GM12878 (cell line): ENCODE measurements around the gene PDE6D. TPM values are rescaled to one million over a fixed set of nuclear protein-coding genes. Genes with fewer than 3 reads are reported as not detected.

ENCODE experiments used
- ATAC-seq: fragments of 200-7000 bp; cut with Tn5 transposase; 3 replicates; pipeline ENCODE4 v1.9.1; 2020; ENCODE audit warnings: mild to moderate bottlenecking, moderate library complexity
- BruUV-seq: library from RNA; stranded (reverse); fragments of 400-500 nt; replicated peaks from 2 replicates; lab custom pipeline; 2021; lab: Mats Ljungman, UMichigan
- CTCF ChIA-PET: fragments of 300-600 bp; sonication (Branson Sonifier 250); formaldehyde crosslinking; extraction: SDS; loops from one replicate; lab custom pipeline; 2021; ENCODE audit warnings: inconsistent platforms; lab: Yijun Ruan, JAX
- POLR2A ChIA-PET: fragments of 350-600 bp; formaldehyde crosslinking; extraction: SDS; loops from one replicate; lab custom pipeline; 2021; ENCODE audit warnings: inconsistent platforms; lab: Charles Lee
- RAD21 ChIA-PET: fragments of 300-600 bp; sonication (Branson Sonifier 250); formaldehyde crosslinking; loops from one replicate; lab custom pipeline; 2023; ENCODE audit warnings: antibody characterized with exemption; ENCODE audit not compliant: unreplicated experiment; lab: Charles Lee
- SMC1A ChIA-PET: fragments of 300-600 bp; sonication (Branson Sonifier 250); formaldehyde crosslinking; loops from one replicate; lab custom pipeline; 2023; ENCODE audit not compliant: unreplicated experiment, uncharacterized antibody; lab: Charles Lee
- DNase-seq: peaks from one replicate; pipeline ENCODE4 v3.0.0-alpha.2; 2011; ENCODE audit warnings: low read depth, low spot score
- FAIRE-seq: peaks from 3 replicates; lab custom pipeline; 2011; peaks lifted over from hg19 to GRCh38; lab: Jason Lieb, UNC
- H2AFZ ChIP-seq: 2 replicates; pipeline ENCODE4 v1.6.0; 2011; ENCODE audit warnings: low read depth, low read length, control low read depth; ENCODE audit not compliant: control insufficient read depth
- H3K27ac ChIP-seq: 2 replicates; pipeline ENCODE4 v1.5.1; 2011; ENCODE audit warnings: control low read depth; ENCODE audit not compliant: control insufficient read depth, insufficient read depth
- H3K27me3 ChIP-seq, 2 experiments: replicated peaks in 1 of 2; 2 replicates each; pipeline versions ENCODE4 v1.6.0 to v1.6.1; 2011; ENCODE audit warnings: low read length in 1 of 2; ENCODE audit not compliant: control insufficient read depth in 2 of 2, insufficient read depth in 2 of 2
- H3K36me3 ChIP-seq, 2 experiments: 2 replicates each; pipeline ENCODE4 v1.5.1; 2011; ENCODE audit warnings: low read length in 1 of 2; ENCODE audit not compliant: control insufficient read depth in 2 of 2, insufficient read depth in 2 of 2
- H3K4me1 ChIP-seq: 2 replicates; pipeline ENCODE4 v1.6.1; 2011; ENCODE audit warnings: mild to moderate bottlenecking, low read length, moderate library complexity, mixed read lengths; ENCODE audit not compliant: control insufficient read depth, insufficient read depth
- H3K4me2 ChIP-seq: 2 replicates; pipeline ENCODE4 v1.6.0; 2011; ENCODE audit warnings: control low read depth; ENCODE audit not compliant: control insufficient read depth, insufficient read depth
- H3K4me3 ChIP-seq: fragments of 200-600 bp; sonication (generic); 2 replicates; pipeline ENCODE4 v1.5.1; 2016
- H3K79me2 ChIP-seq: 2 replicates; pipeline ENCODE4 v1.6.0; 2011; ENCODE audit warnings: low read length; ENCODE audit not compliant: control insufficient read depth, insufficient read depth
- H3K9ac ChIP-seq: 2 replicates; pipeline ENCODE4 v1.8.0; 2011; ENCODE audit warnings: low read length, control low read depth, mixed read lengths; ENCODE audit not compliant: control insufficient read depth, insufficient read depth
- H3K9me3 ChIP-seq: replicated peaks from 3 replicates; pipeline ENCODE4 v1.5.1; 2011; ENCODE audit warnings: mild to moderate bottlenecking, low read length; ENCODE audit not compliant: control insufficient read depth, insufficient read depth
- H4K20me1 ChIP-seq: 2 replicates; pipeline ENCODE4 v1.6.0; 2011; ENCODE audit not compliant: control insufficient read depth, insufficient read depth
- ASH2L ChIP-seq: fragments of 300-600, 200-600 bp; sonication (generic); IDR thresholded peaks from 2 replicates; pipeline ENCODE4 v1.6.1; 2017; ENCODE audit warnings: low read depth, mild to moderate bottlenecking, borderline replicate concordance
- BCL3 ChIP-seq: IDR thresholded peaks from 2 replicates; pipeline ENCODE4 v1.6.1; 2011; ENCODE audit warnings: borderline replicate concordance, low read depth, mild to moderate bottlenecking, moderate library complexity, low read length; ENCODE audit not compliant: insufficient read depth, poor library complexity, severe bottlenecking
- CEBPZ ChIP-seq: fragments of 150-350 bp; IDR thresholded peaks from 2 replicates; pipeline ENCODE4 v1.6.1; 2016; ENCODE audit warnings: low read depth, low read length
- CHD1 ChIP-seq: IDR thresholded peaks from 2 replicates; pipeline ENCODE4 v1.6.1; 2012; ENCODE audit warnings: low read depth, low read length, improper control_type of control experiment
- GATAD2B ChIP-seq: fragments of 450-650 bp; conservative IDR thresholded peaks from 2 replicates; pipeline ENCODE4 v1.6.1; 2017; ENCODE audit warnings: low read depth, mild to moderate bottlenecking, moderate library complexity
- MTA2 ChIP-seq: fragments of 450-650 bp; IDR thresholded peaks from 2 replicates; pipeline ENCODE4 v1.6.1; 2016; ENCODE audit warnings: low read depth, mild to moderate bottlenecking, moderate library complexity
- RAD21 ChIP-seq: IDR thresholded peaks from 2 replicates; pipeline ENCODE4 v1.6.1; 2011; ENCODE audit warnings: mild to moderate bottlenecking, low read depth, low read length, moderate library complexity; ENCODE audit not compliant: insufficient read depth
- TCF3 ChIP-seq: IDR thresholded peaks from 2 replicates; pipeline ENCODE4 v1.6.1; 2012; ENCODE audit warnings: low read depth, mild to moderate bottlenecking, low read length, borderline replicate concordance; ENCODE audit not compliant: insufficient read depth
- WGBS: methylation state at CpG from one replicate; pipeline ENCODE4 v1.1.6; 2016; ENCODE audit warnings: low lambda C conversion rate; ENCODE audit not compliant: insufficient replicate concordance, insufficient coverage; ENCODE audit errors: missing lambda C conversion rate; 5-methylcytosine and 5-hydroxymethylcytosine counted together
- in situ Hi-C: fragments of 300-500 bp; cut with MboI; formaldehyde crosslinking; loops from 9 replicates; pipeline ENCODE4 v1.14.3; 2018; ENCODE audit warnings: mixed read lengths
- intact Hi-C: fragments of 100-400 bp; cut with micrococcal nuclease; formaldehyde crosslinking; loops from one replicate; pipeline ENCODE4 v1.14.2; 2022; ENCODE audit not compliant: unreplicated experiment
- polyA plus RNA-seq, 11 experiments: library from polyadenylated mRNA; depleted of rRNA in 4 of 11; unstranded in 6 of 11; stranded (reverse) in 5 of 11; fragments of >200 nt; fragmentation: Nextera tagmentation in 4 of 11; fragmentation: Illumina TruSeq in 1 of 11; extraction: Ambion mirVana in 4 of 11; extraction: Trizol in 1 of 11; gene quantifications; 1 replicate in 1 of 11; 2 replicates in 10 of 11; pipeline versions ENCODE4 v1.2.1 to v1.2.3, GENCODE V29; 2011 to 2016; ENCODE audit warnings: inconsistent platforms in 2 of 11, missing spikeins in 2 of 11, low read depth in 1 of 11
- total RNA-seq, 4 experiments: library from RNA; depleted of rRNA in 3 of 4; stranded (reverse); fragments of >200 nt in 3 of 4; fragmentation: Illumina TruSeq in 1 of 4; extraction: Trizol in 1 of 4; gene quantifications; 2 replicates each; pipeline versions ENCODE4 v1.2.1 to v1.2.3, GENCODE V29; 2013 to 2021

Gene PDE6D
- total and polyA plus RNA-seq, 10 of the 15 experiments (the other 5 are each of a cell fraction or from before 2014, with no cell fraction given): 8.2 to 69.4 (median 56.2) TPM

GRCh38 chr2:231820786-231821303 lies 39.8 kb upstream of the PDE6D start:
- Histone ChIP-seq H3K9me3 (no peaks in the 10 kb centered on the region), H3K79me2 (no peaks in the 10 kb centered on the region), H3K27me3 (no peaks in the 10 kb centered on the region), H4K20me1 (no peaks in the 10 kb centered on the region), H3K9ac (no peak overlapping the region), H3K4me2 (no peak overlapping the region), H2AFZ (no peak overlapping the region), H3K4me1 (no peaks in the 10 kb centered on the region), H3K4me3 (no peak overlapping the region), H3K36me3 (no peaks in the 10 kb centered on the region), H3K27ac (no peak overlapping the region)
- FAIRE-seq (no peak), DNase-seq (no peak), ATAC-seq (no peak)
- ChIA-PET RAD21 (no interaction called here), SMC1A (no interaction called here), POLR2A (interaction anchor here (0.6 kb wide), 1 partner anchor 943 kb away, joined by 3 read pairs; no protein-coding TSS in a partner anchor), CTCF (no interaction called here)
- in situ Hi-C loops: no loop called here
- WGBS: 53% methylated on average over 12 of the region's 12 CpGs
- intact Hi-C loops: no loop called here
- BruUV-seq: no TSS peak
- no peak for TF ChIP-seq MTA2
- no peak for TF ChIP-seq TCF3
- no peak for TF ChIP-seq CHD1
- no peak for TF ChIP-seq ASH2L
- TF ChIP-seq BCL3: no peak
- no peak for TF ChIP-seq RAD21
- TF ChIP-seq GATAD2B: no peak
- no peak for TF ChIP-seq CEBPZ
